Measurements from ENCODE around the gene DDX19B.

Gene DDX19B

DNA sequence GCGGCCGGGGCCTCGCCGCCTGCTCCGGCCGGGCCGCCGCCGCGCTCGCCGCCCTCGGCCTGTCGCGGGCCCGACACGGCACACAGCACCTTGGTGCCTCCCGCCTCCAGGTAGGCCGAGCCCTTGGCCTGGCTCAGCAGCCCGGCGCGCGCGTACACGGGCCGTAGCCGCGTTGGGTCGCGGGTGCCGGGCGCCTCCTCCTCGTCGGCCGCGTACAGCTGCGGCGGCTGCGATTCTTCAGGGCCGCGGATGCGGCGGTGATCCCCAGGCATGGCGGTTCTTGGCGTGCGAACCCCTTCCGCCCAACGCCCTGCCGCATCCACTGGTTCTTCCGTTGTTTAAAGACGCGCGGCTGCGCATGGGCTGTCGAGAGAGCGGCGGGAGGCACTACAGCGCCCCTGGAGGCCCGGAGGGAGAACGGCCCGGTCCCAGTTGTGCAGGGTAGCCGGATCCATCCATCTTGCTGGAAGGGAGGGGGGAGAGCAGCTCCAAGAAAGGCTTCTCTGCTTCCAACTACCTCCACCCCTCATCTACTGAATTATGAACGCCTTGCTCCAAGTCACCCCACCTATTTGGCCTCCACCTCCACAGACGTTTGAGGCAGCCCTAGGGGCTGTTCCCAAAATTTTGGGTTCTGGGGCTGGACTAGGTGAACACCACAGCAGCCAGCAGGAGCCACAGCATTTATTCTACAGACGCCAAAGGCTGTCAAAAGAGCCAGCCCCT, 47.2 kb upstream of the DDX19B start, which contains the start of gene EXOSC6:
TSS of gene EXOSC6 (minus strand) at position 312 of the 726 bp plus-strand sequence. CDS start at position 272, 40 bp downstream.
- peak within 1 kb of the TSS; percentile 86 for H3K9ac ChIP-seq (ENCODE audit: low read length)
- H4K91ac ChIP-seq (ENCODE audit: low read length), result peak within 1 kb of the TSS; percentile 95
- peaks cover 46 to 58% of the 10 kb centered on the region in 2 experiments for H3K36me3 ChIP-seq (ENCODE audit: control insufficient read depth in 1 of 2, insufficient read depth in 2 of 2, low read depth in 1 of 2, low read length in 2 of 2)
- peak within 1 kb of the TSS in 1 of 2 experiments; percentile 31 for H2BK12ac ChIP-seq (ENCODE audit: low read length in 2 of 2)
- peak within 1 kb of the TSS; percentile 26 for H2BK5ac ChIP-seq (ENCODE audit: low read depth, low read length, poor library complexity, severe bottlenecking)
- DNase-seq, result peak; percentile 94
- H3K18ac ChIP-seq (ENCODE audit: low read depth in 1 of 2, low read length in 2 of 2), result peak within 1 kb of the TSS; percentile 52 to 91
- H2AK5ac ChIP-seq (ENCODE audit: low read length, severe bottlenecking), result no peak within 1 kb of the TSS
- H3K4me2 ChIP-seq (ENCODE audit: low read length, poor library complexity, severe bottlenecking), result peak within 1 kb of the TSS; percentile 94
- peaks cover 13% of the 10 kb centered on the region for H3K4me1 ChIP-seq (ENCODE audit: control insufficient read depth, insufficient read depth, low read depth, low read length)
- no peaks in the 10 kb centered on the region for H3K27me3 ChIP-seq (ENCODE audit: control insufficient read depth in 1 of 2, insufficient read depth in 1 of 2, low read length in 2 of 2)
- H4K8ac ChIP-seq (ENCODE audit: low read length), result peak within 1 kb of the TSS; percentile 96
- WGBS, result 2% methylated on average over 45 of the region's 65 CpGs
- H3K27ac ChIP-seq (ENCODE audit: low read length, poor library complexity, severe bottlenecking), result peak within 1 kb of the TSS; percentile 7
- H2BK120ac ChIP-seq (ENCODE audit: low read depth, low read length), result peak within 1 kb of the TSS; percentile 78
- H3K79me1 ChIP-seq (replicated peaks; ENCODE audit: low read length, poor library complexity, severe bottlenecking), result peaks cover 13% of the 10 kb centered on the region
- H2BK15ac ChIP-seq (ENCODE audit: low read depth, poor library complexity, severe bottlenecking), result peak within 1 kb of the TSS; percentile 33
- H3K9me3 ChIP-seq (ENCODE audit: control insufficient read depth, low read length), result no peaks in the 10 kb centered on the region
- peak within 1 kb of the TSS; percentile 62 to 98 for H3K4ac ChIP-seq (ENCODE audit: low read depth in 1 of 2, low read length in 2 of 2)
- H3K23ac ChIP-seq (ENCODE audit: low read length in 2 of 2), result peak within 1 kb of the TSS in 1 of 2 experiments; percentile 9
- H3K4me3 ChIP-seq (ENCODE audit: insufficient read depth in 1 of 2, low read depth in 1 of 2, low read length in 2 of 2), result peak within 1 kb of the TSS; percentile 81 to 86
- peak within 1 kb of the TSS in 1 of 2 experiments; percentile 92 for H3K14ac ChIP-seq (ENCODE audit: low read length in 2 of 2)
- peak within 1 kb of the TSS; percentile 75 for H2AFZ ChIP-seq (ENCODE audit: low read depth, low read length)

DNA sequence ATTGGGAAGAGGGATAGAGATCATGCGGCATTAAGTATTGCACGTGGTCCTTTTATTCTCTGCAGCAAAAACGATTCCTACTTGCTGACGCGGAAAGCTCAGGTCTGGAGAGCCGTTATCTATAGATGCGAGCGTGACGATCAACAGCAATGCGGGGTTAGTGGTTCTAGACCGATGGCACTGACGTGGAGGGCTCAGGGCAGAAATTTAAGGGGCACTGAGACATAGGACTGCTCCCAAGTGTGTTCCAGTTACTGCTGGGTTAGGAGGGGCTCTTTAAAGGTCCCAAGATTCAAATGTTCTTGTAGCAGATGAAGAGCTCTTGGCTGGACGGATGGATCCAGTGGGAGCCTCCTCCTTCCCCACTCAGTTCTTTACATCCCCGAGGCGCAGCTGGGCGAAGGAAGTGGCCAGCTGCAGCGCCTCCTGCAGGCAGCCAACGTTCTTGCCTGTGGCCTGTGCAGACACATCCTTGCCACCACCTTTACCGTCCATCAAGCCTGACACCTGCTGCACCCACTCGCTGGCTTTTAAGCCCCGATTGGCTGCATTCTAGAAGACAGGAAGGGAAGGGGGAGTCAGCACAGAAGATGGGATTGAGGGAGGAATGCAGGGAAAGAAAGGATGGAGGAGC, 46.5 kb upstream of the DDX19B start:
- peaks cover 48 to 63% of the 10 kb centered on the region in 2 experiments for H3K36me3 ChIP-seq (ENCODE audit: control insufficient read depth in 1 of 2, insufficient read depth in 2 of 2, low read depth in 1 of 2, low read length in 2 of 2)
- no peak overlapping the region for H2AK5ac ChIP-seq (ENCODE audit: low read length, severe bottlenecking)
- peaks cover 13% of the 10 kb centered on the region for H3K4me1 ChIP-seq (ENCODE audit: control insufficient read depth, insufficient read depth, low read depth, low read length)
- DNase-seq, result peak; percentile 22
- H3K18ac ChIP-seq (ENCODE audit: low read depth in 1 of 2, low read length in 2 of 2), result no peak overlapping the region
- no peak overlapping the region for H2BK120ac ChIP-seq (ENCODE audit: low read depth, low read length)
- H2BK15ac ChIP-seq (ENCODE audit: low read depth, poor library complexity, severe bottlenecking), result no peak overlapping the region
- H3K14ac ChIP-seq (ENCODE audit: low read length in 2 of 2), result no peak overlapping the region
- no peak overlapping the region for H3K4me2 ChIP-seq (ENCODE audit: low read length, poor library complexity, severe bottlenecking)
- WGBS, result 84% methylated on average over 21 of the region's 21 CpGs
- H4K8ac ChIP-seq (ENCODE audit: low read length), result no peak overlapping the region
- no peak overlapping the region for H4K91ac ChIP-seq (ENCODE audit: low read length)
- H2BK5ac ChIP-seq (ENCODE audit: low read depth, low read length, poor library complexity, severe bottlenecking), result no peak overlapping the region
- no peaks in the 10 kb centered on the region for H3K27me3 ChIP-seq (ENCODE audit: control insufficient read depth in 1 of 2, insufficient read depth in 1 of 2, low read length in 2 of 2)
- no peak overlapping the region for H3K4ac ChIP-seq (ENCODE audit: low read depth in 1 of 2, low read length in 2 of 2)
- H3K9me3 ChIP-seq (ENCODE audit: control insufficient read depth, low read length), result no peaks in the 10 kb centered on the region
- H3K9ac ChIP-seq (ENCODE audit: low read length), result no peak overlapping the region
- H3K27ac ChIP-seq (ENCODE audit: low read length, poor library complexity, severe bottlenecking), result no peak overlapping the region
- no peak overlapping the region for H3K23ac ChIP-seq (ENCODE audit: low read length in 2 of 2)
- H3K79me1 ChIP-seq (replicated peaks; ENCODE audit: low read length, poor library complexity, severe bottlenecking), result peaks cover 13% of the 10 kb centered on the region
- H3K4me3 ChIP-seq (ENCODE audit: insufficient read depth in 1 of 2, low read depth in 1 of 2, low read length in 2 of 2), result no peak overlapping the region
- no peak overlapping the region for H2BK12ac ChIP-seq (ENCODE audit: low read length in 2 of 2)
- H2AFZ ChIP-seq (ENCODE audit: low read depth, low read length), result no peak overlapping the region

DNA sequence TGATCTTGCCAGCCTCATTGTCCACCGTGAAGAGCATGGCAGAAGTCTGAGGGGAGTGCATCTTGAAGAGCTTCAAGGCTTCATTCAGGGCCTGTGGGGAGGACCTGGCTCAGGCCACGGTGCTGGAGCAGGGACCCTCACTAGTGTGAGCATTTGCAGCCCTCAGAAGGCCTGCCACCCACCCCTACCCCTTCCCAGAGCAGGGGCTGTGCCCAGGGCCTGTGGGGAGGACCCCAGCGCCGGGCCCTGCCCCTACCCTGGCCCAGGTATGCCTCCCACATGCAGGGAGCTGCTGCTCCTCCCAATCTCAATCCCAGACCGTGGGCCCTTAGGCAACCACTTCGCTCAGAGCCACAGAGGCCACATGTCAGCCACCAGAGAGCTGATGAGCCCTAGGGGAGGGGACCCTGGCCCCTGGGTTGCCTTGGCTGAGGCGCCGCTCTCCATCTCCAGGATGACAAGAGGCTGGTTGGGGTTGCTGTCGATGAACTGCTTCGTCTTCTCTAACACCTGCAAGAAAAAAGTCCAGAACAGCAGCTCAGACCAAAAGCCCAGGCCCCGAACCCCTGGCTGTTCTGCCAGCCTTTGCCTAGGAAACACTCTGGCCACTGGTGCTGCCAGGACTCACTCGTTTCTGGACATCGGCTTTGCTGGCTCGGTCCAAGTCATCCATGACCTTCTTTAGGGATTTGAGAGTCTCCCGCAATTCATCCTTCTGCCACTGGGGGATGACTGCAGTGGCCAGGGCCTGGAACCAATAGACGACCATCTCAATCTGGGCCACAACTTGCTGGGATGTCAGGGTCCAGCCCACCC, 45.5 kb upstream of the DDX19B start:
- no peak overlapping the region for H2BK5ac ChIP-seq (ENCODE audit: low read depth, low read length, poor library complexity, severe bottlenecking)
- no peak overlapping the region for H2AK5ac ChIP-seq (ENCODE audit: low read length, severe bottlenecking)
- no peak overlapping the region for H3K18ac ChIP-seq (ENCODE audit: low read depth in 1 of 2, low read length in 2 of 2)
- WGBS, result 88% methylated on average over 16 of the region's 16 CpGs
- no peak overlapping the region for H3K4ac ChIP-seq (ENCODE audit: low read depth in 1 of 2, low read length in 2 of 2)
- DNase-seq, result peak; percentile 72
- H2BK120ac ChIP-seq (ENCODE audit: low read depth, low read length), result no peak overlapping the region
- H2BK15ac ChIP-seq (ENCODE audit: low read depth, poor library complexity, severe bottlenecking), result no peak overlapping the region
- no peak overlapping the region for H3K14ac ChIP-seq (ENCODE audit: low read length in 2 of 2)
- H4K8ac ChIP-seq (ENCODE audit: low read length), result no peak overlapping the region
- H3K79me1 ChIP-seq (replicated peaks; ENCODE audit: low read length, poor library complexity, severe bottlenecking), result peaks cover 18% of the 10 kb centered on the region
- no peak overlapping the region for H2AFZ ChIP-seq (ENCODE audit: low read depth, low read length)
- H3K27me3 ChIP-seq (ENCODE audit: control insufficient read depth in 1 of 2, insufficient read depth in 1 of 2, low read length in 2 of 2), result no peaks in the 10 kb centered on the region
- no peaks in the 10 kb centered on the region for H3K9me3 ChIP-seq (ENCODE audit: control insufficient read depth, low read length)
- H3K4me1 ChIP-seq (ENCODE audit: control insufficient read depth, insufficient read depth, low read depth, low read length), result peaks cover 13% of the 10 kb centered on the region
- H3K9ac ChIP-seq (ENCODE audit: low read length), result no peak overlapping the region
- H3K23ac ChIP-seq (ENCODE audit: low read length in 2 of 2), result no peak overlapping the region
- H2BK12ac ChIP-seq (ENCODE audit: low read length in 2 of 2), result no peak overlapping the region
- no peak overlapping the region for H3K4me2 ChIP-seq (ENCODE audit: low read length, poor library complexity, severe bottlenecking)
- H3K4me3 ChIP-seq (ENCODE audit: insufficient read depth in 1 of 2, low read depth in 1 of 2, low read length in 2 of 2), result no peak overlapping the region
- no peak overlapping the region for H3K27ac ChIP-seq (ENCODE audit: low read length, poor library complexity, severe bottlenecking)
- no peak overlapping the region for H4K91ac ChIP-seq (ENCODE audit: low read length)
- H3K36me3 ChIP-seq (ENCODE audit: control insufficient read depth in 1 of 2, insufficient read depth in 2 of 2, low read depth in 1 of 2, low read length in 2 of 2), result peaks cover 57 to 70% of the 10 kb centered on the region in 2 experiments

Measured in mesenchymal stem cell (in vitro differentiated cells and primary cell).